Body of pancreas (tissue), 4 donors: ENCODE results near the gene FAM193A. TPM values are rescaled to one million over a fixed set of nuclear protein-coding genes. Genes with fewer than 3 reads are reported as not detected.
"Not testable (repeated sequence)": the region's sequence is repeated elsewhere in the genome, so short reads cannot be mapped to it uniquely, and the experiment has no call there.

Experiments
- ATAC-seq: fragments of 150-250 bp; one replicate; pipeline ENCODE4 v1.9.1; 2016
- DNase-seq, 4 donors: peaks; one replicate each; pipeline ENCODE4 v3.0.0-alpha.2; 2019
- H3K27ac ChIP-seq, 4 donors: fragments of 200-600 bp; sonication (generic); 1 replicate in 3 of 4; 2 replicates in 1 of 4; pipeline versions ENCODE4 v1.5.1 to v1.6.1; 2016 to 2019; ENCODE audit warnings: mild to moderate bottlenecking in 1 of 4, mixed read lengths in 1 of 4, moderate library complexity in 1 of 4
- H3K27me3 ChIP-seq, 2 donors: fragments of 200-600 bp; sonication (generic); one replicate each; pipeline ENCODE4 v1.6.0; 2016; ENCODE audit warnings: mild to moderate bottlenecking in 1 of 2
- H3K36me3 ChIP-seq, 2 donors: fragments of 200-600 bp; sonication (generic); replicated peaks in 1 of 2; 2 replicates each; pipeline ENCODE4 v1.5.1; 2016; ENCODE audit warnings: low read depth in 2 of 2; ENCODE audit not compliant: insufficient read depth in 1 of 2
- H3K4me1 ChIP-seq: fragments of 200-600 bp; sonication (generic); one replicate; pipeline ENCODE4 v1.6.0; 2016
- H3K4me3 ChIP-seq, 2 donors: fragments of 200-600 bp; sonication (generic); 1 replicate in 1 of 2; 2 replicates in 1 of 2; pipeline ENCODE4 v1.5.1; 2016 to 2019
- H3K9me3 ChIP-seq, 3 donors: fragments of 200-600 bp; sonication (generic); 1 replicate in 2 of 3; 2 replicates in 1 of 3; pipeline ENCODE4 v1.5.1; 2016
- POLR2A ChIP-seq, 3 donors: fragments of 450-650 bp; IDR thresholded peaks; one replicate each; pipeline ENCODE4 v1.6.1; 2016; ENCODE audit warnings: antibody characterized with exemption in 3 of 3, mild to moderate bottlenecking in 2 of 3
- WGBS, 2 donors: methylation state at CpG; one replicate each; pipeline ENCODE4 v1.1.5; 2017; 5-methylcytosine and 5-hydroxymethylcytosine counted together
- intact Hi-C: fragments of 100-400 bp; cut with DNase I; formaldehyde crosslinking; loops from one replicate; pipeline ENCODE4 v1.15.1; 2023
- total RNA-seq, 2 donors: library from RNA; depleted of rRNA; stranded (reverse); fragments of >200 nt; gene quantifications; one replicate each; pipeline ENCODE4 v1.1.0, GENCODE V29; 2016
- TF ChIP-seq, protein P1 (sequence below), 7 experiments: fragments of 450-650 bp in 4 of 7; fragments of 200-600 bp in 3 of 7; sonication (generic) in 3 of 7; IDR thresholded peaks; one replicate each; pipeline ENCODE4 v1.5.1; 2016 to 2019; ENCODE audit warnings: antibody characterized with exemption in 7 of 7

The FAM193A gene
- total RNA-seq, 2 donors from 2014 or later = 14.8 to 22.7 TPM

DNA sequence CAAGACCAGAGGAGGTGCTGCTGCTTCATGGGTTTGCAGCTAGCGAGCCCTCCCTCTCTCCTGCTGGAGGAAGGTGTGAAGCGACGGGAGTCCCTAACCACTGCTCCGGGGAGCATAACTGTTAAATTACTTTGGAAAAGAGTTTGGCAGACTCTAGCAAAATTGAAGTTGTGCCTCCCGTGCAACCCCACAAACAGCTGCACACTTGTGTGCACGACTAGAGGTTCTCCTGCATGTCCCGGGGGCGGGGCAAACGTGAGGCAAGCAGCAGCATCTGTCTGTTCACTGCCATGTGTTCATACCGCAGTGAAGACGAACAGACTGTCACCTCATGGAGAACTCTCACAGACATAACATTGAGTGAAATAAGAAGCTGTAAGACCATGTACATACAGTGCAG, 185.1 kb downstream of the FAM193A start:
- no peak for DNase-seq
- H3K36me3 ChIP-seq = peaks cover 0 to 12% of the 10 kb centered on the region in 2 donors
- intact Hi-C loops = no loop called here
- no peak overlapping the region for H3K27ac ChIP-seq
- no peaks in the 10 kb centered on the region for H3K9me3 ChIP-seq
- 87 to 94% methylated on average over 11 of the region's 11 CpGs for WGBS, 2 donors
- no peak for TF ChIP-seq POLR2A (IDR thresholded peaks at IDR 0.05)
- TF ChIP-seq, protein P1, sequence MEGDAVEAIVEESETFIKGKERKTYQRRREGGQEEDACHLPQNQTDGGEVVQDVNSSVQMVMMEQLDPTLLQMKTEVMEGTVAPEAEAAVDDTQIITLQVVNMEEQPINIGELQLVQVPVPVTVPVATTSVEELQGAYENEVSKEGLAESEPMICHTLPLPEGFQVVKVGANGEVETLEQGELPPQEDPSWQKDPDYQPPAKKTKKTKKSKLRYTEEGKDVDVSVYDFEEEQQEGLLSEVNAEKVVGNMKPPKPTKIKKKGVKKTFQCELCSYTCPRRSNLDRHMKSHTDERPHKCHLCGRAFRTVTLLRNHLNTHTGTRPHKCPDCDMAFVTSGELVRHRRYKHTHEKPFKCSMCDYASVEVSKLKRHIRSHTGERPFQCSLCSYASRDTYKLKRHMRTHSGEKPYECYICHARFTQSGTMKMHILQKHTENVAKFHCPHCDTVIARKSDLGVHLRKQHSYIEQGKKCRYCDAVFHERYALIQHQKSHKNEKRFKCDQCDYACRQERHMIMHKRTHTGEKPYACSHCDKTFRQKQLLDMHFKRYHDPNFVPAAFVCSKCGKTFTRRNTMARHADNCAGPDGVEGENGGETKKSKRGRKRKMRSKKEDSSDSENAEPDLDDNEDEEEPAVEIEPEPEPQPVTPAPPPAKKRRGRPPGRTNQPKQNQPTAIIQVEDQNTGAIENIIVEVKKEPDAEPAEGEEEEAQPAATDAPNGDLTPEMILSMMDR (IDR thresholded peaks at IDR 0.05) = no peak
- ATAC-seq = no peak
- H3K27me3 ChIP-seq = no peaks in the 10 kb centered on the region
- H3K4me1 ChIP-seq = no peaks in the 10 kb centered on the region
- H3K4me3 ChIP-seq = no peak overlapping the region

DNA sequence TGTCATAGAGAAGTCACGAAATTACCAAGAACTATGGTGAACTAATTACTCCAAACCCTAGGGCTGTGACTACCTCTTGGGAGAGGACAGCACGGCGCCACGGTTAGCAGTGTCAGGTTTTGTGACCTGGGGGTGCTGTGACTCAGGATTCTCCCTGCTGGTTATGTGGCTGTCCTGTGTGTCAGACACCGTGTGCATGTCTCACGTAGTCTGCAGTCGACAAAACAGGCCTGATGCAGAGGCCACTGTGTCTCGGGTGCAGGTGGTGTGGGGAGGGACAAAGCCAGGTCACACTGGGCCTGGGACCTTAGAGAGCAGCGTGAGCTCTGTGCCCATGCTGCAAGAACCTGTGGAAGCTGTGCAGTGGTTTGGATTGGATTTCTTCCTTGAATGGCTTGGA, 185.6 kb downstream of the FAM193A start:
- intact Hi-C loops = no loop called here
- DNase-seq (no peak), ATAC-seq (no peak)
- H3K36me3 ChIP-seq = peaks cover 0 to 11% of the 10 kb centered on the region in 2 donors
- H3K9me3 ChIP-seq = no peaks in the 10 kb centered on the region
- H3K27ac ChIP-seq = no peak overlapping the region
- H3K27me3 ChIP-seq = no peaks in the 10 kb centered on the region
- 93 to 95% methylated on average over 9 of the region's 9 CpGs for WGBS, 2 donors
- TF ChIP-seq, protein P1 (IDR thresholded peaks at IDR 0.05) = no peak
- no peak for TF ChIP-seq POLR2A (IDR thresholded peaks at IDR 0.05)
- no peak overlapping the region for H3K4me3 ChIP-seq
- no peaks in the 10 kb centered on the region for H3K4me1 ChIP-seq

DNA sequence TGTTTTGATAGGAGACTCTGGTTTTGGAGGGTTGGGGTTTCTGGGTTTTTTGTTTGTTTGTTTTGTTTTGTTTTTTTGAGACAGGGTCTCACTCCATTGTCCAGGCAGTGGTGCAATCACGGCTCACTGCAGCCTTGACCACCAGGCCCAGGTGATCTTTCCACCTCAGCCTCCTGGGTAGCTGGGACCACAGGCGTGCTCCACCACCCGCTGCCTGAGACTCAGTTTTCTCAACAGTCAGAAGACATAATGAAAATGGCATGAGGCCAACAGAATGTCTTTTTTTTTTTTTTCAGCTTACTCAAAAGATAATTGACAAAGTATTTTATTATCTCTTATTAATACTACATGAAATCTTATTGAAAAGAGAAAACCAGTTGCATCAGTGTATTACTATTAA, 187.3 kb downstream of the FAM193A start:
- intact Hi-C loops = no loop called here
- no peak for ATAC-seq
- Histone ChIP-seq H3K27me3 (no peaks in the 10 kb centered on the region), H3K4me3 (no peak overlapping the region), H3K9me3 (no peaks in the 10 kb centered on the region), H3K27ac (no peak overlapping the region), H3K36me3 (peaks cover 0 to 10% of the 10 kb centered on the region in 2 donors), H3K4me1 (no peaks in the 10 kb centered on the region)
- TF ChIP-seq, protein P1 (IDR thresholded peaks at IDR 0.05) = no peak
- no peak for TF ChIP-seq POLR2A (IDR thresholded peaks at IDR 0.05)
- DNase-seq = no peak
- WGBS, 2 donors = 87 to 94% methylated on average over 3 of the region's 3 CpGs

DNA sequence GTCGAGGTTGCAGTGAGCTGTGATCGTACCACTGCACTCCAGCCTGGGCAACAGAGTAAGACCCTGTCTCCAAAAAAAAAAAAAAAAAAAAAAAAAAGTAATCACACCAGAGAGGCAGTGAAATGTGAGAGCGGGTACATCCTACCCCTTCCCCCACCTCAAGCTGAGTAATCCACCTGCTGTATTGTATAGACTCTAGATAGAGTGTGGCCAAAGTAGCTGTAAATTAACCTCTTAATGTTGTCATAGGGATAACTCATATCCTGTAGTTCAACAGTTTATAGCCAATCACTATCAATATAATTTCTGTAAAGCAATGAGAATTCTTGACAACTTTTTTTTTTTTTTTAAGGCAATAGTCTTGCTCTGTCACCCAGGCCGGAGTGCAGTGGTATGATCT, 188.9 kb downstream of the FAM193A start:
- DNase-seq (no peak), ATAC-seq (no peak)
- 93 to 98% methylated on average over 4 of the region's 4 CpGs for WGBS, 2 donors
- H3K27ac ChIP-seq = no peak overlapping the region
- intact Hi-C loops = no loop called here
- no peak for TF ChIP-seq POLR2A (IDR thresholded peaks at IDR 0.05)
- TF ChIP-seq, protein P1 (IDR thresholded peaks at IDR 0.05) = no peak
- no peaks in the 10 kb centered on the region for H3K9me3 ChIP-seq
- H3K36me3 ChIP-seq = peaks cover 0 to 4% of the 10 kb centered on the region in 2 donors
- no peak overlapping the region for H3K4me3 ChIP-seq
- H3K4me1 ChIP-seq = no peaks in the 10 kb centered on the region
- H3K27me3 ChIP-seq = no peaks in the 10 kb centered on the region

- 92 to 95% methylated on average over 14 to 17 of the region's 17 CpGs for WGBS, 2 donors
- H3K36me3 ChIP-seq, intact Hi-C loops, H3K9me3 ChIP-seq, DNase-seq, H3K4me3 ChIP-seq, ATAC-seq, H3K4me1 ChIP-seq, H3K27ac ChIP-seq, H3K27me3 ChIP-seq: not testable (repeated sequence)
These were observed 190.4 kb downstream of the FAM193A start for GRCh38 chr4:2726881-2727280.
